SHP77 treated with DMSO at 0.1 percent for 48 hours (cell line): ENCODE measurements around the gene EPHX1.

Source experiments
- DNase-seq: peaks from one replicate; lab custom pipeline; 2025; lab: John Stamatoyannopoulos, UW

The EPHX1 gene

DNA sequence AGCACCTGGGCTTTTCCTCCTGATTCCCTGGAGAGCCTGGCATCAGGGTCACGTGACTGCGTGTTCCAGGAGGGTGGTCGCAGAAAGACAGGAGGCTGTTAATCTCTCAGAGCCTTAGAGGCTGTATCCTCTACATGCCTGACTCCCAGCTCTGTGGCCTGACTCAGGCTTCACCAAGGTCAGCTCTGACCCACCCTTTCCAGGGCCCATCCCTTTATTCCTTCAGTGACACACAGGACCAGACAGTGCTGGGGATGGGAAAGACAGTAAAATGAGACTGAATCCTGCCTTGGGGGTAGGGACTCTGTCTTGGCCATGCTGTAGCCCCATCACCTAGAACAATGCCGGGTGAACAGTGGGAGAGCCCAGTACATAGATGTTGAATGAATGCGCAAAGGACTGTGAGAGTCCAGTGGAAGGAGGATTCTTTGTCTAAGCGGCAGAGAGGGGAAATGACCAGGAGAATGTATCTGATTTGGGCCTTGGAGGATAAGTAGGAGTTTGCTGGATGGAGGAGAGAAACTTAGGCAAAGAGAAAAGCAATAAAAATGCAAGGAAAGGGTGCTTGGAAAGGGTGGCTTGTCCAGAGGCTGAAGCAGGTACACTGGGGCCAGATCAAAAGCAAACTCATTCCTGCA lies 33.0 kb downstream of the EPHX1 start:
- no peak for DNase-seq

DNA sequence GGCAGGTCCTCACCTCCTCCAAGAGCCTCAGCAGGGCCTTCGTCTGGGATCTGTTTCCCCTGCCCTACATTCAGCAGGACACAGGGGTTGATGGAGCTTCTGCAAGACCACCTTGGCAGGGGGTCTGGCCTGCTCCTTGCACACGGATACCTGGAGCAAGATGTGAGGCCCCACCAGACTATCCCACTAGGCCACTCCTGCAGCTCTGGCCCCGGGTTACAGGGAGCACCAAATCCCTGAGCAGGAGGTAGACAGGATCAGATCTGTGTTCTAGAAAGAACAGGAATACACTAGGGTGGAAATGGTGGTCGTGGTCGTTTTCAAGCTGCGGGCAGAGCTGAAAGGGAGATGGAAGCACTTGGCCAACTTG lies 33.5 kb downstream of the EPHX1 start:
- no peak for DNase-seq

DNA sequence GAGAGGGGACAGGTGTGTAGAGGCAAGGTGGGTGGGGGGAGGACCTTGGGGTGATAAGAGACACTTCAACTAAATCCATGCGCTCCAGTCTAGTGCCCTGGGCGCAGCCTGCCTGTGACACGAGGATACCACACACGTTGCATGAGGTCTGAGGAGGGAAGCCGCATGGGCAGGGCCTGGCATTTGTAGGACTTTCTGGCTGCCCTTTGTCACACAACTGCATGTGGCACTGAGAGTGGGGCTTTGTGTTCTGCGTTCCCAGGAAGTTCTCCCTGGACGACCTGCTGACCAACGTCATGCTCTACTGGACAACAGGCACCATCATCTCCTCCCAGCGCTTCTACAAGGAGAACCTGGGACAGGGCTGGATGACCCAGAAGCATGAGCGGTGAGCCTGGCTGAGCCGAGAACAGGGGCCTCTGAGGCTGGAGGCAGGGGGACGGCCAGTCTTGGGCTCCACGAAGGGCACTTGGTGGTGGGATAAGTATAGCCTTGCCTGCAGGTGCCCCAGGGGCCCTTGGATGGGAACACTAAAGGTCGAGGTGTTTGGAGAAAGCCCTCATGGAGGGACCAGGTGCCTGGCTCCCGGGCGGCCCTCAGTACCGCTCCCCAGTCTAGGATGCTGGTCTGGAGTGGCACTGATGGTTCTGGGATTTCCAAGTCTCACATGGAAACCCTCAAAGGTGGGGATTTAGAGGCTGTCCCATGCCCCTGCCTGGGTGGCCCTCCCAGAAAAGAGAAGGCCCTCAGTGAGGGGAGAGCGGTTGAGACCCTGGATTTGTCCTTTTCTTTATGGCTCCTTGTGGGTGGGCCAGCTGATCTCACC lies 34.5 kb downstream of the EPHX1 start:
- no peak for DNase-seq

DNA sequence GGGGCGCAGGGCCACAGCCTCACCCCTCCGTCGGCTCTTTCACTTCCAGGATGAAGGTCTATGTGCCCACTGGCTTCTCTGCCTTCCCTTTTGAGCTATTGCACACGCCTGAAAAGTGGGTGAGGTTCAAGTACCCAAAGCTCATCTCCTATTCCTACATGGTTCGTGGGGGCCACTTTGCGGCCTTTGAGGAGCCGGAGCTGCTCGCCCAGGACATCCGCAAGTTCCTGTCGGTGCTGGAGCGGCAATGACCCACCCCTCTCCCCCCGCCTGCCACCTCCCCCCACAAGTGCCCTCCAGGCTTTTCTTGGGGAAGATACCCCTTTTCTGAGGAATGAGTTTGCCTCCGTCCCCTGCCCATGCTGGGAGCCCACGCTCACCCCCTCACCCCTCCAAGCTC lies 35.2 kb downstream of the EPHX1 start:
- DNase-seq = no peak

DNA sequence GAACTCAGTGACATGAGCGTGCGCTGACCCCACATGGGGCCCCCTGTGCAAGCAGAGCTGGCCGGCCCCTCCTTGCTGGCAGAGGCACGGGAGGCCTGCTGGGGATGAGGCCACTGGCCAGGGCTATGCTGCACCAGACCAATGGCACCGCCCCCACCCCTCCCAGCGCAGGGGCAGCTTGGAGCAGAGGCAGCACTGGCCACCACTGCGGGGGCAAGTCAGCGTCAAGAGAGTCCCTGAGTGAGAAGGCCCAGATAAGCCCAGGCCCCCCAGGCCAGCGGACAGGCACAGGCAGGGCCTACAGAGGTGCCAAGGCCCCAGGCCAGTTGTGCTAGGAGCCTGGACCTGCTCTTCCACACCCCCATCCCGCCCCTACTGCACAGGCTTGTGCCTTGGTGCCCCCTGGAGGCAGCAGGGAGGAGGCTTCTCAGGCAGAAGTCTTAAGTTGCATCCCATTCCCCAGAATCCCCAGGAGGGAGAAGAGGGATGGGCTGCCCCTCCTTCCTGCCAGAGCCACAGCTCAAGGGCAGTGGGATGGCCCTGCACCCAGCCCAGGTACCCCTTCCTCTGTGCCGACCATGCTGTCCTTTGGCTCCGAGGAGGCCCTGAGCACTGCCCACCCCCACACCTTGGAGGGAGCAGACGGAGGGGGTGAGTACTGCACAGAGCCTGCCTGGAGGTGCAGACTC lies 35.8 kb downstream of the EPHX1 start:
- peak; percentile 20 for DNase-seq

DNA sequence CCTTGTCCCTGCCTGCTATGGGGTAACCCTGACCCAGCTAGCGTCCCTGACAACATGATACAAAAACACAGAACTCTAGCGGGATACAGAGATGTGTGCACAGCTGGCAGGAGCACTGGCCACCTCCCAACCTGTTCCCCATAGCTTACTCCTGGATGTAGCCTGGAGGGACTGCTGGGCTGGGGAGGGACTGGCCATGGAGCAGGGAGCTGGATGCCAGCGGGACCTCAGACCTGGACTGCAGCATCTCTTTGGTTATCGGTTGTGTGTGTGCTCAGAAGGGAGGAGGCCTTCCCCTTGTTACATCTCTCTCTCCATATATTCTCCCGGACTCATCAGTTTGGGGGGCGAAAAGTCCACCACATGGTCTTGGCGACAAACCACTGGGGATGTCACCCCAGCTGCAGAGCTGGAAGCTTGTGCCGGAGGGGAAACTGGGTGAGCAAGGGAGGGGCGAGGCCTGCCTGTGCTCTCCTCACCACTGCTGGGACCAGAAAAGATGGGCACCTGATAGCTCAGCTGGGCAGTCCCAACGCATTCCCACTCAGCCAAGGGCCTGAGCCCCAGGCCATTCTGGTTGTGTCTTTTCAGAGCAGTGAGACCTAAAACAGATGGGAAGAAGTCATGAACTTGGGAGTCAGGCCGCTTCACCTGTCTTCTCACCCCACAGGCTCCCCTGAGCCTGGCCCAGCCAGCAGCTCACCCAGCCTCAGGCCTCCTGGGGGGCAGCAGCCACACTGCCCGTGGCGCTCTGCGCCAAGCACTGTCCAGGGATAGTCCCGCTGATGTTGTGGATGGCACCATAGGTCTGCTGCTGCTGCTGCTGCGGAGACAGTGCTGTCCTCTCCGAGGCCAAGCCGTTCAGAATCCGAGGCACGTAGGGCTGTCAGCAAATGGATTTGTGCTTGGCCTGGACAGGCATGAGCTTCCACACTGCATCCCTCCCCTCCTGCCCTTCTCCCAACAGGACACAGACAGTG lies 36.7 kb downstream of the EPHX1 start:
- no peak for DNase-seq

DNA sequence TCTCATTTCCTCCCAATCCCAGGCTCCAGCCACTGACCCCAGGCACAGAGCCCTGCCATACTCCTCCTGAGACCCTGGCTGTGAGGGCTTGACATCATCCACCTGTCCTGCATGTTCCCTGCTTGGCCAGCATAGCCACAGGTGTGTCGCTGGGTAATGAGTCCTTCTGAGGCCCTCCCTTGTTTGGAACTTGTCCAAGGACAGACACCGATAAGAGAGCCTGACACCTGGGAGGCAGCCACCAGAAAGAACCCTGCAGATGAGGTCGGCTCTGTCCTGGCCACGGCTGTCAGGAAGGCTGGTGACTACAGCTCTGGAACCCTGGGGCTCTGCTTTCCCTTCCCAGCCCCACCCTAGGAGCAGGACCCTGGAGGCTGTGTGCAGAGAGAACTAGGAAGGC lies 37.7 kb downstream of the EPHX1 start:
- no peak for DNase-seq

DNA sequence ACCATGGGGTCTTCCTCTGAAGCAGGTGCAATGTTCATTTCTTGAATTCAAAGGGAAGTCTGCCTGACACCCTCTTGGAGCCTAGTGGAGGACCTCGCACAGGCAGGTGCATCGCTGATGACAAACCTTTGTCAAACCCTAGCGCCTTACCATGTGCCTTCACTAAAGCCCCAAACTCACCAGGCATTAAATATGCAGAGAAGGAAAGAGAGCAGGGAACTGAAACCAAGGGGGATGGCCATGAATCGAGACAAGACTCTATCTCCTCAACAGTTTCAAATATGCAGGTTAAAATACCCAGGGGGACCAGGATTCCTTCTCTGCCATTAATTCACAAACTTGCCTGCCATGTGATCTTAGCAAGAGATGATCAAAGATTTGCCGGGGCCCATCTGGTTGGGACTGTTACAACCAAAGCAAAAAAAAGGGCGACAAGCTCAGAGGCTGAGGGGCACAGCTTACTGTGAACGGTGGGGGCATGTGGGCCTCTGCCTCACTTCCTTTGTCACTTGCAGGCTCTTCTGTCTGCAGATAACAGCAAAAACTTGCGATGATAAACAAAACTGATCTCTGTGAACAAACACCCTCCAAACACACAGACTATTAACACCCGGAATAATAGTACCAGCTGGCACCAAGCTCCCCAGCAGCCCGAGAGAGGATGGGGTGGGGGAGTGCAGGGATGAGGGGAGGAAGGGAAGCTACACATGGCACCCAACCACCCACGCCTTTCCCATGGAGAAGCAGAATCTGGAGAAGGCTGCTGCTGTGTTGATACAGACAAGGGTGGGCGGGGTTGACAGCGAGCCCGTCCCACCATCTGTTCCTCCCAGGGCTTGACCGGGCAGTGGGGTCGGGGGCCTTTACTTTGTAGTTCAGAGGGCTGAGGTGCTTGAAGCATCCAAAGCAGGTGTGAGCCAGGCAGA lies 38.4 kb downstream of the EPHX1 start:
- no peak for DNase-seq

DNA sequence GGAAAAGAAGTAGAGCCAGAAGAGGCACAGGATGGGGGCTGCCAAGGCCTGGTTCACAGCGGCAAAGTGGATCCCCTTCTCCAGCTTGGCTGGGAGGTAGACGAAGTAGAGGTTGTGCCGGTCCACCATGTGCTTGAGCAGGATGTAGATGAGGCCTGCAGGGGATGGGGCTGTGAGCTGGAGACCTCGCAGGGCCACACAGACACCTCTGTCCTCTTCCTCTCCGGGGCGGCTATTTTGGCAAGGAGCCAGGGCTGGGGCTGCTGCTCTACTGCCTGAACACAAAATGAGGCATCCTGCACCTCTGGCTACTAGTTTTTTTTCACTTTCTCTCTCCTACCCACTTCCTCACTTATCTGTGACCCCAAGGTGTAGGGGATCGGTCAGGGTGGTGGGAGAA lies 40.0 kb downstream of the EPHX1 start:
- no peak for DNase-seq

DNA sequence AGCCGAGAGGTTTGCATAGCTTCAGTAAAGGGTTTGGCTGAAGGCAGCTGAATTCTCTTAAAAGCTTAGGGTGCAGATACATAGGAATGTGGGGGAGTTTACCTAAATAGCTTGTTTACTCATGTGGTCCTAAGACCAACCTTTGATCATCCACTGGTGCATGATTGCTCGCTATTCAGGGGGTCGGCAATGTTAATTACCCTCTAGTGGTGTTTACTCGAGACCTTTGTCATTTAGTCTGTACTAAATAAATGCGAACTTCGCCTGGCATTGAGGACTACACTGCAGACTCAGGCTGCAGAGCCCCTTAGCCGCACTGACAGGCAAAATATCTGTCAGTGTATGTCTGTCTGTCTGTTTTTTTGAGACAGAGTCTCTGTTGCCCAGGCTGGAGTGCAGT lies 40.4 kb downstream of the EPHX1 start:
- DNase-seq = no peak

DNA sequence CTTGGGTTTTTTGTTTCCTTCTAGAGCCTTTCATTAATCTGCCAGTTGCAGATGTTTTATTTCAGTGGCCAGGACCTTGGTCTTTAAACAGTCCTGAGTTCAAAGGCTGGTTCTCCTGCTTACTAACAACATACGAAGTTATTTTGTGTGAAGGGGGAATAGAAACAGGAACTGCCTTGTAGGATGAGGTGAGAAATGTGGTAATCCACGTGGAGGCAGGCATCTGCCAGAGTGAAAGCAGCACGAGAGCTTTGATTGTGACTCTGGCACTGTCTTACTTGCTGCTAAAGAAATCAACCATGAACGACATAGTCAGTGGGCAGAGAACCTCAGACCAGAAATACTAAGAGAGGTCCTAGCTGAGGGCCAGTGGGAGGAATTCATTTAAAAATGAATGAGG lies 41.9 kb downstream of the EPHX1 start:
- DNase-seq = no peak

DNA sequence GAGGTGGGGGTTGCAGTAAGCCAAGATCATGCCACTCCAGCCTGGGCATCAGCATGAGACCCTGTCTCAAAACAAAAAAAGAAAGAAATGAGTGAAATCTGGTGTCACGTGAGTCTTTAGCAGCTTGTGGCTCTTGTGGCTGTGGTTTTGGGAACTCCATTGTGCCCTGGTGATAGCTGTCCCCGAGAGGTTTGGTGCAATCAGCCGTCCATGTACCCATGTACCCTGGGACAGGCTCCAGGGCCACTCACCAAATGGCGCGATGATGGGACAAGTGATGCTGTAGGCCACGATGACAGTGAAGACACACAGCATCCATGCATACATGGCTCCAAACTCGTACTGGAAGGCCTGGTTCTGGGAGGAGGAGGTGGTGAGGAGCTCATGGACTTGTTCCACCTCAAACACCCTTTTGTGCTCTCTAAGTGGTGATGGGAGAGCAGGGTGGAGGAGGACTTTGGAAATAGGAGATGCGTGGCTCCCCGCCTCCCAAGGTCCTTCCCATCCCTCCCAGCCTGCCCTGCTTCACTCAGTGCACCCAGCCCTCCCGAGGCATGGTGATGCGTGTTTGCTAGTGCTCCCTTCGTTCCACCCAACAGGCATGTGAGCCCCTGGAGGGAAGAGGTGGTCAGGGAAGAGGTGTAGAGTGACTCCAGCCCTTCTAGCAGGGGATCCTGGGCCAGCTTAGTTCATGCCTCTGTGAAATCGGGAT lies 42.6 kb downstream of the EPHX1 start:
- DNase-seq = no peak

DNA sequence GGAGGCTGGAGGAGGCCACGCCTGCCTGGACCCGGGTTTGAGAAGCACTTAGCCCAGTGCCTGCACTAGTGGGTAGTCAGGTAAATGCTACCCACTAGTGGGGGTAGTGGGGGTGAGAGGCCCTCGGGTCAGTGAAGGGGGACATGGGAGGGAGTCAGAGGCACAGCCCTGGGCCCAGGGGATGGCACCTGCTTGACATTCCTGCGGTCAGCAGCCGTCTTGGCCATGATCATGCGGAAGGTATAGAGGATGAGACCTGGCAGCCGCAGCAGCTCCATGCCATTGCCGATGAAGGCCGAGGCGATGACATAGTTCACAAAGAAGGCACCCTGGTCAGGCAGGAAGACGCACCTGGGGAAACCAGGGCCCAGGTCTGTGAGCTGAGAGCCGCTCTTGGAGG lies 43.5 kb downstream of the EPHX1 start:
- DNase-seq = no peak

DNA sequence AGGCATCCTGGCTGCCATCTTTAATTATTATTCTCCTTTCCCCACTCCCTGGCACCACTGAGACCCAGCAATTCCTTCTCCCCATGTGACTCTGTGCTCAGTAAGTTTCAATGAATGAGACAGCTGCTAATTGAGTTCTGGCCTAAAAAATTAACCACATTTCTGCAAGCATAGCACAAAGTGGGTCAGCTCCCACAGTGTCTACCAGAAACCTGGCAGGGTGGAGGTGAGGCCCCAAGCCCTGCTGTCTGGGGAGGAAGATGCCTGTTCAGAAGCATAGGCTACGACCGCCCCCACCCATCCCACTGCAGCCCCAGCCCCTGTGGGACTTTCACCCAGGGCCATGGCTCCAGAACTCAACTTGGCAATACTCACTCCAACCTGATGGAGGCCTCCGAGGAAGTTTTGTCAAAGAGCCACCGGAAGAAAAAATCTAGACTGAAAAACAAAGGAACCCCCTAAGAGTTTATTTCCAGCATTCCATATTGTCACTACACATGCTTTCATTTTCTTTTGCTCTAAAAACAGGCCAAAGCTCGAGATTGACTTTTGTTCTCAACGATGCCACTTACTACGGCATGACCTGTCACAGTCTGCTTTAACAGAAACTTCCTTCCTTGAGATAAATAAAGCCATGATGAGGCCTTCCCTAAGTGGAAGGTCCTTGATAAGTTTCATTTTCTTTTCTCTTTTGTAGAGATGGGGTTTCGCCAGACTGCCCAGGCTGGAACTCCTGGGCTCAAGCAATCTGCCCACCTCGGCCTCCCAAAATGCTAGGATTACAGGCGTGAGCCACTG lies 45.8 kb downstream of the EPHX1 start:
- DNase-seq = no peak

DNA sequence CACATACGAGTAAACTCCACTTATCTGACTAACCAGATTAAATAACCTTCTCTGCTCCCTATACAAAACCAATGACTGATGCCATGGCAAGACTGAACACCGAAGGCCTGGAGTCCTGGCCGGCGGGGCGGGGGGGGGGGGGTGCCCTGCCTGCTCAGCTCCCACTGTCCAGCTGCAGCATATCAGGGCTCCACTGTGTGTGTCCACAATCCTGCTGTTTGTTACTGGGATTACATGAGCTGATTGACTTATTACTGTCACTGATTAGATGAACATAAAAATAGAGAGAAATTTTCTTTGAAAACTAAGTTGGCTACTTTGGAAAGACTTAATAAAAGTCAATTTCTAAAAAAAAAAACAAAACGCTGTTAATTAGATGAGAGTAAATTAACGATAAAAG lies 47.3 kb downstream of the EPHX1 start:
- no peak for DNase-seq

DNA sequence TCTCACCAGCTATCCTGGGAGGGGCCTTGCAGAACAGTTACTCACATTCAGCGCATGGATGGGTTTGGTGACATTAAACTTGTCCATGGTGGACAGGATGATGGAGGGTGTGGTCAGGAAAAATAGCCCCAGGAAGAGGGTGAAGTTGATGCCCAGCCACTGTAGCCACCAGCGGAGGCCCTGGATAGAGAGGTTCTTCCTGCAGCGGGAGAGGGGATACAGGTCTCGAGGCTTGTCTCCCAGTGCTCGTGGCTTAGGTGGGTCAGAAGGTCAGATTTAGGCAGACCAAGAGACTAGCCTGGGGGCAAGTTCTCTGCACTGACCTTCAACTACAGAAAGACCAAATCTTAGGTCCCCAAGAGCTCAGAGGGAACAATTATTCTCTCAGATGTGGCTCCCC lies 49.2 kb downstream of the EPHX1 start:
- DNase-seq = no peak

DNA sequence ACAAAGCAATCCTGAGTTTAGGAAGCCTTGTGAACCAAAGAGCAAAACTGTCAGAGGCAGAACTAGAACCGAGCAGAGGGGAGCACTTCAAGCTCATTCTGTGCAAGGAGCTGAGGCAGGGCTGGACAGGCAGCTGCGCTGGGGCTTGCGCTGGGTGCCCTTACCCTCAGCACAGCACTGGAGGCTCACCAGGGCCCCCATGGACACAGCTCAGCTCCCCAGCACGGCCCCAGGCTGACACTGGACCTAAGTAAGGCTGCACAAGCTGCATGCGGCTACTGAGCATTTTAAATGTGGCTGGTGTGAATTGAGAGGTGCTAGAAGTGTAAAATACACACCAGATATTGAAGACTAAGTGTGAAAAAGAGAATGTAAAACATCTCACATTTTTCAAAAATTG lies 50.2 kb downstream of the EPHX1 start:
- no peak for DNase-seq

DNA sequence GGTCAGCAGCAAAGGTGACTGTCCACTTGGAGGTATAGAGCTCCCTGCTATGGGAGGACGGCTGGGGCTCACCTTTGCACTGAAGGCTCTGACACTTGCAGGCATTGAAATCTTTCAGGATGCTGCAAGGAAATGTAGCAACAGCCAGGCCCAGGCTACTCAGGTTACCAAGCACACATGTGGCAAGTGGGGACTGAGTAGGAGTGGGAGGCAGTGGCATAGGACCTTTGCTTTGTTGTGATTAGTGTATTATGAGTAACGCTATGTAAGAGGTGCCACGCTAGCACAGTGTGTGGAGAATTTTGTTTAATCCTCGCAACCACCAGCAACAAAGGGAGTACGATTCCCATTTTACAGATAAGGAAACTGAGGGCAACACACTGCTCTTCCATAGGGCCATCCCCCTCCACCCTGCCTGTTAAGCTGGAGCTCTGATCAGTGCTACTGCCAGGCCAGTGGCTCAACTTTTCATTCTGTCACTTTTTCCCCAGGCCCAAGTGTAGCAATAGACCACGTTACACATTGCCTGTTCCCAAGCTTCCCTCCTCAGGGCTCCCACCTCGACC lies 51.0 kb downstream of the EPHX1 start:
- no peak for DNase-seq
